B cell (primary cell): Measurements from ENCODE around the gene LHX4.

Experiments
- CTCF ChIP-seq: fragments of 200-600 bp; IDR thresholded peaks from one replicate; pipeline ENCODE4 v1.8.0; 2022; ENCODE audit warnings: antibody characterized with exemption, mild to moderate bottlenecking
- EZH2 ChIP-seq: IDR thresholded peaks from 2 replicates; pipeline ENCODE4 v1.6.1; 2012; ENCODE audit warnings: borderline replicate concordance, low read depth, mild to moderate bottlenecking, moderate library complexity, low read length; ENCODE audit not compliant: insufficient read depth, poor library complexity, severe bottlenecking

- TF ChIP-seq CTCF (no peak), EZH2 (no peak)
These were observed 43.0 kb downstream of the LHX4 start for GRCh38 chr1:180273066-180273465.
